ENCODE data around the gene SAMD1. TPM values are rescaled to one million over a fixed set of nuclear protein-coding genes. Genes with fewer than 3 reads are reported as not detected.

SAMD1 gene
- total and polyA plus RNA-seq, 3 donors from 2014 or later, result 34.0 to 72.9 (median 50.6) TPM

DNA sequence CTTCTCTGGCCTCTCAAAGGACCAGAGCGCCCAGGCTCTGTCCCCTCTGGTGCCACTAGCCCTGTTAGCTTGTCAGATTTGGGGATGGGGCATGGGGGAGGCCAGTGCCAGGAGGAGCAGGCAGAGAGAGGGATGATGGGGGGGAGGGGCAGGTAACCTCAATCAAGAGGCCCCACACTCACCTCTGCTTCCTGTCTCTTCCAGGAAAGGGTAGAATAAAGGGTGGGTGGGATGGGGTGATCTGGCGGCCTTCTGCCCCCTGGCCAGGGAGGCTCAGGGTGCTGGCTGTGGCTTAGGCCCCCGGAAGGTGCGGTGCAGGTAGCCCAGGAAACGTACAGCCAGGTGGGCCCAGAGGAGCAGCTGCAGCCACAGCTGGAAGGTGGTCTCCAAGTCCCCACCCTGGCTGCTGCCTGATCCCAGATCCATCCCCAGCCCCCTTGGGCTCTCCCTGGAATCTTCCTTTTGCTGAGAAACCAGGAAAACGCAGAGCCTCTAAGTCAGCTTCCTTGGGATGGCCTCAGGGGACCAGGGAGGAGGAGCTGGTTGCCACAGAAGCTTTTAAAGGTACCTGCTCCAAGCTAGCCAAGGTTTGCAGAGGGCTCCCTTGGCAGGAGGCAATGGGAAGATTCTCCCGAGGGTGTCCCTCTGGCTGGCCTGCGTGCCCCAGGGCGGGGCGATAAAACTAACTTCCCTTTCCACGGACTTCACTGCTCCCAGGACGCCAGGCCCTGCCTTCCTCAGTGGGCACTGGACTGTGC lies 21.7 kb upstream of the SAMD1 start:
- Histone ChIP-seq H3K4me3 (peak overlapping the region; percentile 7 to 36), H3K9me3 (no peaks in the 10 kb centered on the region), H3K4me1 (peaks cover 71% of the 10 kb centered on the region), H3K27me3 (no peaks in the 10 kb centered on the region), H3K36me3 (ENCODE audit: low read depth, missing control alignments) (no peaks in the 10 kb centered on the region), H3K27ac (peak overlapping the region; percentile 89 to 90)
- peak; percentile 48 for DNase-seq
- 17 to 25% methylated on average over 6 to 12 of the region's 12 CpGs for WGBS, 2 donors
- TF ChIP-seq POLR2A (IDR thresholded peaks at IDR 0.05), result no peak
- TF ChIP-seq, protein P1, sequence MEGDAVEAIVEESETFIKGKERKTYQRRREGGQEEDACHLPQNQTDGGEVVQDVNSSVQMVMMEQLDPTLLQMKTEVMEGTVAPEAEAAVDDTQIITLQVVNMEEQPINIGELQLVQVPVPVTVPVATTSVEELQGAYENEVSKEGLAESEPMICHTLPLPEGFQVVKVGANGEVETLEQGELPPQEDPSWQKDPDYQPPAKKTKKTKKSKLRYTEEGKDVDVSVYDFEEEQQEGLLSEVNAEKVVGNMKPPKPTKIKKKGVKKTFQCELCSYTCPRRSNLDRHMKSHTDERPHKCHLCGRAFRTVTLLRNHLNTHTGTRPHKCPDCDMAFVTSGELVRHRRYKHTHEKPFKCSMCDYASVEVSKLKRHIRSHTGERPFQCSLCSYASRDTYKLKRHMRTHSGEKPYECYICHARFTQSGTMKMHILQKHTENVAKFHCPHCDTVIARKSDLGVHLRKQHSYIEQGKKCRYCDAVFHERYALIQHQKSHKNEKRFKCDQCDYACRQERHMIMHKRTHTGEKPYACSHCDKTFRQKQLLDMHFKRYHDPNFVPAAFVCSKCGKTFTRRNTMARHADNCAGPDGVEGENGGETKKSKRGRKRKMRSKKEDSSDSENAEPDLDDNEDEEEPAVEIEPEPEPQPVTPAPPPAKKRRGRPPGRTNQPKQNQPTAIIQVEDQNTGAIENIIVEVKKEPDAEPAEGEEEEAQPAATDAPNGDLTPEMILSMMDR (IDR thresholded peaks at IDR 0.05), result no peak
- intact Hi-C loops (cut with DNase I; ENCODE audit: low total_unique reads), result no loop called here

DNA sequence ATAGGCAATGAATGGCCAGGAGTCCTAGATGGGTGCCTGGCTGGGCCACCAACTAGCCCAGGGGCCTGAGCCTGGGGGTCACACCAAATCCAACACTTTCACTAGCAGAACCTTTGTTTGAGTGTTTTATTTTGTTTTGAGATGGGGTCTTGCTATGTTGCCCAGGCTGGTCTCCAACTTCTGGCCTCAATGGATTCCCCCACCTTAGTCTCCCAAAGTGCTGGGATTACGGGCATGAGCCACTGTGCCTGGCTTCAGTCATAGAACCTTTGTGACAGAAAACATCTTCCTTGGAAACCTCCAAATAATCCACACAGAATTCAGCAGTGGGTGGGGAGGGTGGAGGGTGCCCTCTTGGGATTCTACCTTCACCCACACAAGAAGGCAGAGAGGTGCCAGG lies 20.9 kb upstream of the SAMD1 start:
- intact Hi-C loops (cut with DNase I; ENCODE audit: low total_unique reads), result no loop called here
- H3K27ac ChIP-seq, result peak overlapping the region; percentile 89 to 90

DNA sequence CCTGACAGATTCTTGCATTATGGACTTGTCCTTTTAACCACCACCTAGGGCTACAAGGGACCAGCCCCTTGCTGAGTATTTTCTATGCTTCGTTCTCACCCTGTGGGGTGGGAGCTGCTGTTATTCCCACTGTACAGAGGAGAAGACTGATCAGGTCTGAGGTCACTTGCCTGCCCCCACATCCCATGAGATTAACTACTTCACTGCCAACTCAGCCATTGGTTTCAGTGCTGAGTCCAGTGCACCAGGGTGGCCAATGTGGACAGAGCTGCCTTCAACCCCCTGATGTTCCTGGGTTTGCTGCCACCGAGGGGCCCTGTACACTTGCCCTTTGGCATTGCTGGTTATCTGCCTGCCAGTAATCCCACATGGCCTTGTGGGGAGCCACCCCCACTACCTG lies 20.1 kb upstream of the SAMD1 start:
- intact Hi-C loops (cut with DNase I; ENCODE audit: low total_unique reads), result no loop called here
- H3K9me3 ChIP-seq, result no peaks in the 10 kb centered on the region
- no peak for TF ChIP-seq POLR2A (IDR thresholded peaks at IDR 0.05)
- 35 to 38% methylated on average over 2 of the region's 2 CpGs for WGBS, 2 donors
- no peaks in the 10 kb centered on the region for H3K36me3 ChIP-seq (ENCODE audit: low read depth, missing control alignments)
- no peak for DNase-seq
- H3K27me3 ChIP-seq, result no peaks in the 10 kb centered on the region
- peaks cover 61% of the 10 kb centered on the region for H3K4me1 ChIP-seq
- H3K27ac ChIP-seq, result no peak overlapping the region
- no peak overlapping the region for H3K4me3 ChIP-seq

More for the DNA sequence above, 20.9 kb upstream of the SAMD1 start:
- Histone ChIP-seq H3K4me1 (peaks cover 69% of the 10 kb centered on the region), H3K36me3 (ENCODE audit: low read depth, missing control alignments) (no peaks in the 10 kb centered on the region), H3K27me3 (no peaks in the 10 kb centered on the region), H3K4me3 (no peak overlapping the region), H3K9me3 (no peaks in the 10 kb centered on the region)
- 56 to 71% methylated on average over 1 of the region's 1 CpG for WGBS, 2 donors
- DNase-seq, result no peak
- TF ChIP-seq, protein P1 (IDR thresholded peaks at IDR 0.05), result no peak

DNA sequence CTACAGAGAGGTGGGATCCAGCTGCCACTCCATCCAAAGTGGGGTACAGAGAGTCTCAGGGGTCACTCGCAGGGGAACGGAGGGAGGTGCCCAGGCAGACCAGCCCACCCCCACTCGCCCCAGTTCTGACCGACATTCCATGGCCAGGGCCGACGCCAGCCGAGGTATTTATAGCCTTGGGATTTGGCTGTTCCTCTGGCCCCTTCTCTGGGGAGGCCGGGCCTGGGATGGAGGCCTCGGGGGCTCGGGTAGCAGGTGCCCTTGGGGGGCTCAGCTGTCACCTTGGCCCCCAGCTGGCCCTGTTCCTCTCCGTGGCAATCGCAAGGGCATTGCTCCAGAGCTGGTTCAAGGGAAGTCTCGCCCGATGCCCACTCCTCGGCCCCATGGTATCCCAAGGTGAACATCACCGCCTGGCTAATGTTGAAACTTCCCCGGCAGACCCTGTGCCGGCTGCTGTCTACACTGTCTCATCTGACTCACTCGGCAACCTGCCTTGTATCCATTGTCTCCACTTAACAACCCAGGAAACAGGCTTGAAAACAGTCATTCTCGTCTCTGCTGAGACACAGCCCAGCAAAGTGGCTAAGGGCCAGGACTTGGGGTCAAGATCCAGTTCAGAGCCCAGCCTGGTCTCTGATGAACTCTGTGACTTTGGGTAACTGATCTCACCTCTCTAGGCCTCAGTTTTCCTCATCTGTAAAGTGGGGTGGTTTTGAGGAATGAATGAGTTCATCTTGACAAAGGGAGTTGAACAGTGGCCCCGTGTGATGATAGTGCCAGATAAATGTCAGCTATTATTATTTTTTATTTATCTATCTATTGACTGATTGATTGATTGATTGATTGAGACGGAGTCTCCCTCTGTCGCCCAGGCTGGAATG lies 17.3 kb upstream of the SAMD1 start:
- H3K27ac ChIP-seq, result peak overlapping the region; percentile 65 to 80
- WGBS, 2 donors, result 55 to 67% methylated on average over 14 to 19 of the region's 23 CpGs
- peak; percentile 41 for DNase-seq
- H3K4me3 ChIP-seq, result no peak overlapping the region
- TF ChIP-seq, protein P1 (IDR thresholded peaks at IDR 0.05), result no peak
- no peak for TF ChIP-seq POLR2A (IDR thresholded peaks at IDR 0.05)
- intact Hi-C loops (cut with DNase I; ENCODE audit: low total_unique reads), result no loop called here
- H3K9me3 ChIP-seq, result no peaks in the 10 kb centered on the region
- no peaks in the 10 kb centered on the region for H3K36me3 ChIP-seq (ENCODE audit: low read depth, missing control alignments)
- no peaks in the 10 kb centered on the region for H3K27me3 ChIP-seq
- H3K4me1 ChIP-seq, result peaks cover 32% of the 10 kb centered on the region

DNA sequence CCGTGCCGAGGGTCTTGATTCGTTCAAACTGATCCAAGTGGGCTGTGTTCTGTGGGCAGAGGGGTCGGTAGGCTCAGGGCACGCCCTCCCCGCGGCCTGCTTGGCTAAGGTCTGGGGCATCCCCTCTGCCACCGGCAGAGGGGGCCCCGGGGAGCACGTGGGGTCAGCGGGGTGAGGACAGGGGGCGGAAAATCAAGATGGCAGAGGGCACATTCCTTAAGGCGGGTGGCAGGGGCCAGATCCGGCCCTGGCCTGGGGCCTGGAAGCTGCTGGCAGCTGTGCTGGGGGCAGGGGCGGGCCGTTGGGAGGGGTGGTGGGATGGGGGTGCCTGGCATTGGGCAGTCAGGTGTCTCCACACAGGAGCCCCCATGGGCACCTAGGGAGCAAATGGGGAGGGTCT lies 16.3 kb upstream of the SAMD1 start:
- Histone ChIP-seq H3K27me3 (no peaks in the 10 kb centered on the region), H3K36me3 (ENCODE audit: low read depth, missing control alignments) (no peaks in the 10 kb centered on the region), H3K9me3 (no peaks in the 10 kb centered on the region), H3K27ac (peak overlapping the region; percentile 65 to 80), H3K4me3 (no peak overlapping the region), H3K4me1 (peaks cover 23% of the 10 kb centered on the region)
- no peak for DNase-seq
- WGBS, 2 donors, result 86 to 100% methylated on average over 4 to 16 of the region's 16 CpGs
- intact Hi-C loops (cut with DNase I; ENCODE audit: low total_unique reads), result no loop called here
- TF ChIP-seq, protein P1 (IDR thresholded peaks at IDR 0.05), result no peak
- no peak for TF ChIP-seq POLR2A (IDR thresholded peaks at IDR 0.05)
